ENCODE data around the gene MUC4.

DNA sequence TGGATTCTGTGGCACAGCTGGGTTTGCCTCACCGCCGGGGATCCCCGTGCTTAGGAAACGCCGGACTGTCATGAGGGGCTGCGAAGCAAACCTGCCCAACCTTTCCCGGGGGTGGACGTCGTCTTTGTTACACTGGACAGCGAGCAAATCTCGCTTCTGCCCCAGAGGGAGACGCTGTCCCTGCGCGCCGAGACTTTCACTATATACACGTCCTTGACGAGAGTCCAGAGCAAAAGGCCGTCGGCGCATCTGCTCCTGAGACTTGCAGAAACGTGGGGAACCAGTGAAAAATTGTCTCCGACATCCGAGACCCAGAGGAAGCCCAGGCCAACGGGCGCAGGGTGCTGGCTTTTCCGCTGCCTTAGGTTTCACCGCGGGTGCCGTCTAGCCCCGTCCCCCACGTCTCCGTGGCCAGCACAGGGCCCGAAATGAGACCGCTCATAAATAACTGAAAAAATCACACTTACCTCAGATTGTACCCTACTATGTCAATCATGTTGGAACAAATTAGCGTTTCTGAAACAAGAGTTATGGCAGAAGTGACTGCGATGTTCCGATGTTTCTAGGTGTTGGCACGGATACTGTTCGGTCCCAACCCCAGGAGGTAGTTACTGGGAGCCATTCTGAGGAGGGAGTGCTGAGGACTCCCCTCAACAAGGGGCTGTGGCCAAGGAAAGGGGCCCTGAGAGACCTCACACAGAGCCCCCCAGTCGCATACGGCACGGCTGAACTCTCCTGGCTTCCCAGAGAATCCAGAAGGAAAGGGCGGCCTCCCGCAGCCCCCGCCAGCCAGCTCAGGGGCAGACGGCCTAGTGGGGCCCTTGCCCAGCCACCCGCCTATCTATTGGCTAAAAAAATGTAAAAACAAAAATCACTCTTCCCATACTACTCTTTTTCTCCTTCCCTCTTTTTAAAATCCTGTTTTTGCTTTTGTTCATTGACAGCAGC is 14.4 kb upstream of the MUC4 start:
- TF ChIP-seq, protein P1, sequence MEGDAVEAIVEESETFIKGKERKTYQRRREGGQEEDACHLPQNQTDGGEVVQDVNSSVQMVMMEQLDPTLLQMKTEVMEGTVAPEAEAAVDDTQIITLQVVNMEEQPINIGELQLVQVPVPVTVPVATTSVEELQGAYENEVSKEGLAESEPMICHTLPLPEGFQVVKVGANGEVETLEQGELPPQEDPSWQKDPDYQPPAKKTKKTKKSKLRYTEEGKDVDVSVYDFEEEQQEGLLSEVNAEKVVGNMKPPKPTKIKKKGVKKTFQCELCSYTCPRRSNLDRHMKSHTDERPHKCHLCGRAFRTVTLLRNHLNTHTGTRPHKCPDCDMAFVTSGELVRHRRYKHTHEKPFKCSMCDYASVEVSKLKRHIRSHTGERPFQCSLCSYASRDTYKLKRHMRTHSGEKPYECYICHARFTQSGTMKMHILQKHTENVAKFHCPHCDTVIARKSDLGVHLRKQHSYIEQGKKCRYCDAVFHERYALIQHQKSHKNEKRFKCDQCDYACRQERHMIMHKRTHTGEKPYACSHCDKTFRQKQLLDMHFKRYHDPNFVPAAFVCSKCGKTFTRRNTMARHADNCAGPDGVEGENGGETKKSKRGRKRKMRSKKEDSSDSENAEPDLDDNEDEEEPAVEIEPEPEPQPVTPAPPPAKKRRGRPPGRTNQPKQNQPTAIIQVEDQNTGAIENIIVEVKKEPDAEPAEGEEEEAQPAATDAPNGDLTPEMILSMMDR (IDR thresholded peaks at IDR 0.05): no peak
- TF ChIP-seq POLR2A (IDR thresholded peaks at IDR 0.05): no peak

Data from Peyer's patch (tissue), 4 donors.